HG02840 (cell line): Measurements from ENCODE around the gene FSD1.

Source experiments
- ATAC-seq: cut with Tn5 transposase; IDR thresholded peaks from one replicate; pipeline ENCODE4 v1.9.1; 2021; ENCODE audit warnings: mild to moderate bottlenecking, moderate library complexity, moderate number of reproducible peaks; ENCODE audit not compliant: unreplicated experiment, low FRiP score

FSD1 gene

DNA sequence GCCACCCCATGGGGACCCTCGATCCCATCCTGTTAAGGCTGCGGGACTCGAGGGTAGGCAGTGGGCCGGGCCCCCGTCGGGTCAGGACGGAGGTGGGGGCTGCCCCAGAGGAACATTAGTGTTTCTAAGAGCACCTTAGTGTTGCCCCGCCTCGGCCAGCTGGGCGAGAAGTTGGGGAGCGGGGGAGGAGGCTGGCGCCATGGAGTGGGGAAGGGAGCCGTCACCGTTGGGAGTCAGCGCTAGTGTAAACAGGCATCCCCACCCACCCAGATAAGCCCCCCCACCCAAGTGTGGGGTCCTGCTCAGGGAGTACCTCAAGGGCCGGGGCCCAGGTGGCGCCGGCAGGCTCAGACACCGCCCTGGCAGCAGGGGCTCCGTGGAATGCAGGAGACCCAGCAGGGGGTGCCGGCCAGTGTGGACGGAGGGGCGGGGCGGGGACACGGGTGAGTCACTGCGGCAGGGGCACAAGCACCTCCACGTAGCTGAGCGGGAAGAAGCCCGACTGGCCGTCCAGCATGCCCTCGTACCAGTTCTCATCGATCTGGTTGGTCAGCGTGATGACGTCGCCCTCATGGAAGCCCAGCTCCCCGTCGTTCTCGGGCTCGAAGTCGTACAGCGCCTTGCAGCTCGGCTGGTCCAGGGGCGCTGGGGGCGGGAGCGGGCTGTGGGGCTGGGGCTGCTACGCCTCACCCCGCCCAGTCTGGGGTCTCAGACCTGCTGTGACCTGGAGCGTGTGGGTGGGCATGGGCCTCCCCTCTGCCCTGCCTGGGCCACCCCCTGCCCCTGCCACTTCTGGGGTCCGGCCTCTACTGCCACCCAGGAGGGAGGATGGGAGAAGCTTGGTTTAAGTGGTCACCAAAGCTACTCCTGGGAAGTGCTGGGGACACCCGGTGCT, 57.0 kb downstream of the FSD1 start:
- no peak for ATAC-seq

GRCh38 chr19:4362101-4362828, 57.9 kb downstream of the FSD1 start:
- ATAC-seq, result no peak

DNA sequence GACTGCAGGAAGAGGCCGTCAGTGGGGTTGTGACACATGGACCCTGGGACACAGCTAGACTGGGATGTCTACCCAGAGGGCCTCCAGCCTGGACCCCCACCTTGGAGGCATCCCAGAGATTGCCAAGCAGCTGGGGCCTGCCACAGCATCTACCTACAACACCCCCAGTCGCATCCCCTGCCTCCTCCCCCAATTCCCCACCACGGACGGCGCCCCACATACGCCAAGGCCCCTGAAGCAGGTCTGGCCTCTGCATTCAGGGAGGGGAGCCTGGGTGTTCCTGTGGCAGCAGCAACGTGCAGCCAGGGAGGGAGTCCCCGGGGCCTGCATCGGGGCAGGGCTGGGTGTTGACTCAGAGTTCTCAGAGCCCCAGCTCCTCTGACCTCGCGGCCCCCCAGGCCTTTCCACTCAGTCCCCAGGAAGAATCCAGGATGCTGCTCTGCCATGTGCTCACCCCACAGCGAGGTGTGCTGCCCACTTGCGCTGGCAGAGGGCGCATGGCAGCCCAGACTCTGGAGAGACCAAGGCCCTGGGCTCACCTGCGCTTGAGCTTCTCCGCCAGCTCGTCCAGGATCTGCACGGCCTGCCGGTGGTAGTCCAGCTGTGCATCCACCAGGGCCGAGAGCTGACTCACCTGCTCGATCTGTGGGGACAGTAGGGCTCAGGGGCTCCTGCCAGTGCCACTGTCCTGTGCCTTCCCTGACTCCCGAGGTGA, 58.6 kb downstream of the FSD1 start:
- ATAC-seq, result no peak

- ATAC-seq, result no peak
Observed at GRCh38 chr19:4363571-4364304, 59.3 kb downstream of the FSD1 start.

DNA sequence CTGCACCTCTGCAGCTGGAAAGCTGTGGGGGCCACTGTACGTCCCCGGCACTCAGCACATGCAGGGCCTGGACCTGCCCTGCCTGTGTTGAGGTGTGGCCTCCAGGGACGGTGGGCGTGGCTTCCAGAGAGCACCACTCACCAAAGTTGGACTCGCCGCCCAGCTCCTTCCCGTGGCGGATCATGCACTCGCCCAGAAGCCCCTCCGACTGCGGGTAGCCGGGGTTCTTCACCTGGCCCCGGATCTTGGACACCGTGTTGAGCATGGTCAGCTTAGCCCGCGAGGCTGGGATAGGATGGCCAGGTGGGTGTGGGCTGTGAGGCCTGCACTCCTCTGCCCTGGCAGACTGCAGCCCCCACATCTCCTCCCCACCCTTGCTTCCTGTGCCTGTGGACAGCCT, 60.9 kb downstream of the FSD1 start:
- no peak for ATAC-seq

GRCh38 chr19:4365791-4366665, 61.6 kb downstream of the FSD1 start:
- ATAC-seq, result no peak

- no peak for ATAC-seq
Observed at GRCh38 chr19:4366666-4367335, 62.4 kb downstream of the FSD1 start.

- no peak for ATAC-seq
Observed at GRCh38 chr19:4367336-4367723, 62.9 kb downstream of the FSD1 start.

- ATAC-seq, result no peak
Observed at GRCh38 chr19:4367781-4368127, 63.4 kb downstream of the FSD1 start.

- ATAC-seq, result no peak
Observed at GRCh38 chr19:4368128-4368820, 63.9 kb downstream of the FSD1 start.

DNA sequence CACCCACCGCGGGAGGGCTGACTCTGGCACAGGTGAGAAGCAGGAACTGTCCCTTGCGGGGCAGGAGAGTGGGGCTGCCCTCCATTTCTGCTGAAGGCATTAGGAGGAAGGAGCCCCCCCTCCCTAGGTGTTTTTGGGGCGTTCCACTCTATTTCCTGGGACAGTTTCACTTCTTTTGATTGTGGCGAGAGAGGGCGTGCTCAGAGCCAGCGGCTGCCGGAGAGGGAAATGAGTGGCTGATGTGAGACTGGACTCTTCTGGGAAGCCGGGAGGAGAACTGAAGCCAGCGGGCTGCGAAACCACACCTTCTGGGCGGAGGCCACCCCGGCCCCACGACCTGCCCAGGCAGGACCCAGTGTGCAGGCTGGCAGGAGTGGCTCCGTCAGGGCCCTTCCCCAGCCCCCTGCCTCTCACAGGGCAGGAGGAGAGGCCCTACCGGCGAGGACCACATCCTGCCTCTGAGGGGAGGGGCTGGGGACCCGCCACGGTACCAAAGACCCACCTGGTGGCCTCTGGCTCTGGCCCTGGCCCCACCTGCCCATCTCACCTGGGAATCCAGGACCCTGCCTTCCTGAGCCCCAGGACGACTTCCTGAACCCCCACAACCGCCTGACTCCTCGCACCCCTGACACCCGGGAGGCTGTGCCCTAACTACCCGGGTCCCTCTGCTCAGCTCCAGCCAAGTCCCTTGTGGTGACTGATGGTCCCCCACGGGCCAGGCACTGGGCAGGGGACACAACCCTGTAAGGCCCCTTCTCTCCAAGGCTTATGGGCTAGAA, 64.9 kb downstream of the FSD1 start:
- peak; percentile 49 for ATAC-seq

DNA sequence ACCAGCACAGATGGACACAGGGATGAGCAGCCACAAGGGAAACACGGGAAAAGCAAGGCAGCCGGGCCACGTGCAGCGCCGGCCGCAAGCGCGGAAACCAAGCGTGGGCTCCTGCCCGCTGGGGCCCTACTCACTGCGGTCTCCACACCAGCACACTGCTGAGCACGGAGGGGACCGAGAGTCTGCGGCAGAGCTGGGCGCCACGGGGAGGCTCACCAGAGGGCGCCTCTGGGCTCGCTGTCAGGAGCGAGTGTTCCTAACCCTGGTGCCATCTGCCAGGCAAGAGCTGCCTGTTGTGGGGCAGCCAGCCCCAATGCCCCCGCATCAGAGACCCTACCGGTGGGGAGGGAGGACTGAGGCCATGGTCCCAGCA, 65.5 kb downstream of the FSD1 start:
- ATAC-seq, result peak; percentile 21

DNA sequence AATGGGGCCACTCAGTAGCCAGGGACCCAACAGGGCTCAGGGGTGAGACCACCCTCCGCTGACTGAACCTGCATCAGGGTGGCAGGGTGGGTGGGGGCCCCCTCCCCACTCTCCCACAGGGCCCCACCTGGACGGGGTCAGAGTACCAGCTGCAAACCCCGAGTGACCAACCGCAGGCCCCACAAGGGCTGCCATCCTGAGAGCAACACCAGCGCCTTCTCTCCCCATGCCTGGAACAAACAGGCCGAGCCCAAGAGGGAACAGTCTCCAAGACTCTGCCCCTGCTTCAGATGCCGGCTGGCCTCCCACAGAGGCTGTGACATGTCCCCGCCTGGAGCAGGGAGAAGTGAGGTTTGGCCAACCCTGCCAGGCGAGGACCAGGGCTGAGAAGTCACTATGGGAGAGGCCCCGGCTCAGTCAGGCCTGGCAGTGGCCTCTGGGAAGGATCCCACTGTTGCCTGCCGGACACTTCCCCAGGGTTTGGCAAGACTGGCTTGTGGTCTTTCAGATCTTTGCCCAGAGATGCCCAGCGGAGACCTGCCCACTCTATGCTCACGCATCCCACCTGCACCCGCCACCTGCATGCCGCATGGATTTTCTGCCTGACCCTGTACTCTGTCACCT, 66.1 kb downstream of the FSD1 start:
- no peak for ATAC-seq

- no peak for ATAC-seq
Observed at GRCh38 chr19:4371247-4372164, 67.1 kb downstream of the FSD1 start.

DNA sequence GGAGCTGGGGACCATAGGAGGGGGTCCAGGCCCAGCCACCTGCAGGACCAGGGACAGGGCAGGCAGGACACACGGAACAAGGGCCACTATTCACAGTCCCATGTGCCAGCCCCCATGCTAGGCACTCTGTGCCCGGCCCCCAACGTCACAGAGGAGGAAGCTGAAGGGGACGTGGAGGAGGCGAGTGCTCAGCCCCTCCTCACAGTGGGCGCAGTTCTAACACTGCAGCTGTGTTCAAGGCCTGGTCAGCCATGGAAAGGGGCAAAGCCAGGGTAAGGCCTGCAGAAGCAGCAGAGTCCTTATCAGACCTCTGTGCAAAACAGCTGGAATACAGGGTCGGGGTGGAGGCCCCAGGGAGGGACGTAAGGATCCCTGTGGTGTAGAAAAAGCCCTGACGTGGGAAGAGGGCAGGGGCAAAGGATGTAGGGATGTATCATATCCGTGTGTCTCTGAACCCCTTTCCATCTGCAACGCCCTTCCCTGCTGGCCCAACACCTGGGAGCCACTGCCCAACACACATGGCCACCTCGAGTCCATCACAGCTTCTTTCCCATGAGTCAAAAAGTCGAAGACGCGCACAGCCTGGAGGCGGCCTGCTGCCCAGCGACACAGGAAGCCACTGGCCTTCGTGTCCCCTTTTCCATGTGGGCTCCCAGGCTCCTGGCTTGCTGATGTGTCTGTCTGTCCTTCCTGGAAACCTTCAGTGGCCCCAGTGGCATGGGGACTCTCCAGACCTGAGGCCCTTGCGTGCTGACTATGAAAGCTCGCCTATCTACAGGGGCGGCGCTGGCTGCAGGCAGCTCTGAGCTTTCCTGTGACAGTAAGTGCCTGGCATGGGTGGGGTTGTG, 68.0 kb downstream of the FSD1 start:
- no peak for ATAC-seq

DNA sequence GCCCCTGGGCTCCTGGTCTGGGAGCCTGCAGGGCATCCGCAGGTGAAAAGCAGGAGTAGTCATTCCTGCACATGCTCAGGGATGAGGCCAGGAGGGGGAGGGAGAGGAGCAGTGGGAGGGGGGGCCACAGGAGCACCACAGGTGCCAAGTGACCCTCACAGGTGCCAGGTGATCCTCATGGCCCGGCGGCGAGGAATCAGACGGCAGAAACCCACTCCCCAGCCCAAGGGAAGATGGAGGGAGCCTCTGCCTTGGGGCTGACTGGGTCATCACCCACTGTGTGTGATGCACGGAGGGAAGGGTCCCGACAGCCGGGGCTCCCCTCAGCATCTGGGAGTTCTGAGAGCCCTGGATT, 68.6 kb downstream of the FSD1 start:
- no peak for ATAC-seq
